ENCODE data around the gene A2ML1.
"Not testable (repeated sequence)": the region's sequence is repeated elsewhere in the genome, so short reads cannot be mapped to it uniquely, and the experiment has no call there.

A2ML1 gene

DNA sequence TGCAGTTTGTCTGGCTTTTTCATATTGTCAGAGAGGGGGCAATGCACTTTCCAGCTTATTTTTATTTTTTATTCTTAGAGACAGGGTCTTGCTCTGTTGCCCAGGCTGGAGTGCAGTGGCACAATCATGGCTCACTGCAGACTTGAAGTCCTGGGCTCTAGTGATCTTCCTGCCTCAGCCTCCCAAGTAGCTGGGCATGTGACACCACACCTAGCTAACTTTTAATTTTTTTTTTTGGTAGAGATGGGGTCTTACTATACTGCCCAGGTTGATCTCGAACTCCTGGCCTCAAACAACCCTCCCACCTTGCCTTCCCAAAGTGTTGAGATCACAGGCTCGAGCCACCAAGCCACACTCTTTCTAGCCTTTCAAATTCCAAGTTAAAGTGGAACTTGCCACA lies 3.9 kb upstream of the A2ML1 start:
- no peak for DNase-seq

GRCh38 chr12:8819666-8819980 lies 2.8 kb upstream of the A2ML1 start:
- no peak for DNase-seq

DNA sequence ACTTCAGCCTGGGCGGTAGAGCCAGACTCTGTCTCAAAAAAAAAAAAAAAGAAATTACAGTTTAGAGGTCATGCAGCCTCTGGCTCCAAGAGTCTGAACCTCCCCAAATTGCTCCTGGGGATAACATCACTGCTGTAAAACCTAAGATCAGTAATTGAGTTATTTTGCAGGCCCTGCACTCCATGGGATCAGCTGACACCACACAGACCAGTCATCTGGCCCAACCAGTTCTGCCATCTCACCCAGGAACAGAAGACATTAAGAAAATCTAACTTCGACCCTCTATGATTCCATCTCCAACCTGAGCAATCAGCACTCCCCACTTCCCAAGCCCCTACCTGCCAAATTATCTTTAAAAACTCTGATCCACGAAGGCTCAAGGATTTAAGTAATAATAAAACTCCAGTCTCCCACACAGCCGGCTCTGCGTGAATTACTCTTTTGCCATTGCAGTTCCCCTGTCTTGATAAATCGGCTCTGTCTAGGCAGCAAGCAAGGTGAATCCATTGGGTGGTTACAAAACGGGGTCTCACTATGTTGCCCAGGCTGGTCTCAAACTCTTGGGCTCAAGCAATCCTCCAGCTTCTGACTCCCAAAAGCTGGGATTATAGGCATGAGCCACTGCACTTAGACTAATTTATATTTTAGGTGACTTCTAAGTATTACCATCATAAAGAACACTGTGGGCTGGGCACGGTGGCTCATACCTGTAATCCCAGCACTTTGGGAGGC lies 1.6 kb upstream of the A2ML1 start:
- not testable (repeated sequence) for DNase-seq

- DNase-seq, result no peak
These were observed 830 bp upstream of the A2ML1 start for GRCh38 chr12:8821591-8821990.

DNA sequence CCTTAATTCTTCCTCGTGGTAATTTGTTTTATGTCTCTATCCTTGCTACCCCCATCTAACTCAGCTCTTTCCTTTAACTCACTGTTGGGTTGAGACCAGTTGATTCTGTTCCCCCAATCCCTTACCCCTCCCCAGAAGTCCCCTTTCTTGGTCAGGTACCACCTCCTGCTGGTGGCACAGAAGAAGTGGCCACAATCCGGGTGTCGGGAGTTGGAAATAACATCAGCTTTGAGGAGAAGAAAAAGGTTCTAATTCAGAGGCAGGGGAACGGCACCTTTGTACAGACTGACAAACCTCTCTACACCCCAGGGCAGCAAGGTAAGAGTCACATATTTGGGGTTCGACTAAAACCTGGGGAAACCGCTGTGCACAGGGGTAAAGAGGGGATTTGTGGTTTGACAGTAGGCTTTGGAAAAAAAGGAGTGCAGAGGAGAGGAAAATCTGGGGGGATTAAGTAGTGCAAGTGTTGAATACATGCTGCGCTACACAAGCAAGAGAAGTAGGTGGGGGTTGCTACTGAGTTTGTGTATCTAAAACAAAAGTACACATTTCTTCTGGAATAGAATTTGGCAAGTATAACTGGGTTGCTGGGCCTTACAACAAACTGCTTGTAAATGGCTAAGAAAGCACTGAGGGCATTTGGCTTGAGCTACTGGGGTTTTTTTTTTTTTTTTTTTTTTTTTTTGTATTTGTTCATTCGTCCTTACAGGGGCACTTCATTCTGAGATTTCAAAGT lies 1.3 kb downstream of the A2ML1 start:
- DNase-seq, result no peak

- no peak for DNase-seq
These were observed 5.3 kb downstream of the A2ML1 start for GRCh38 chr12:8827551-8828256.

DNA sequence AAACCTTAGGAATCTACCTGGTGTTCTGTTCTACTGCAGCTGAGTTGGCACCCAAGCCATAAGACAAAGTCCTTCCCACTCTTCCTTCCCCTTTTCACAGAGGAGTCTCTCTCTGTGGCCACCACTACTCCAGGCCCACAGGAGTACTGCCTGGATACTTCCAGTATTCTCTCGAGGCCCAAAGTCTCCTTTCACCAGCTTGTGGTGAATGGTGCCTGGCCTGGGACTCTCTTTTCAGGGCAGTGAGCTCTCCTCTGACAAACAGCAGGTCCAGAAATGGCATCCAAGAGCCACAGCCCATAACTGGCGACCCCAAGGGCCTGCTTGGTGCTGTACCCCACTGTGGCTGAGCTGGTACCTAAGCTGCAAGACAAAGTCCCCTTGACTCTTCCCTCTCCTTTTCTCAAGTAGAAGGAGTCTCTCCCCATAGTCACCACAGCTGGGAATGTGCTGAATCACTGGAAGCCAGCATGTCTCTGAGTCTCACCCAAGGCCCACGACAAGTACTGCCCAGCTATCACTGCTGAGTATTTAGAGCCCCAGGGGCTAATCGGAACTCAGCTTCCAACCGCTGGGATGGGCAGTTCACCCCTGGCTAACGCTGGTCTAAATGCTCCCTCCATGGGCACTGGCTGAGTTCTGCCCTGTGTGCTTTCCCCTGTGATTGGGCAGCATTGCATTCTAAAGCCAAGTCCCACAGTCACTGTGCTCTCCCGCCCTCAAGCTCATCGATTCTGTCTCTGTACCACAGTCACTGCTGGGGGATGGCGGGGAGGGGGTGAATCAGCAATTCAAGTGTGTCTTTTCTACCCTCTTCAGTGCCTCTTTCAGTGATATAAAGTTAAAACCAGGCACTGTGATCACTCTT lies 6.1 kb downstream of the A2ML1 start:
- no peak for DNase-seq

GRCh38 chr12:8829125-8829518 lies 6.7 kb downstream of the A2ML1 start:
- no peak for DNase-seq

- no peak for DNase-seq
These were observed 7.2 kb downstream of the A2ML1 start for GRCh38 chr12:8829621-8830020.

GRCh38 chr12:8831116-8831515 lies 8.7 kb downstream of the A2ML1 start:
- DNase-seq, result no peak

- DNase-seq, result no peak
These were observed 10.1 kb downstream of the A2ML1 start for GRCh38 chr12:8832500-8832899.

- no peak for DNase-seq
These were observed 11.8 kb downstream of the A2ML1 start for GRCh38 chr12:8834230-8834629.

DNA sequence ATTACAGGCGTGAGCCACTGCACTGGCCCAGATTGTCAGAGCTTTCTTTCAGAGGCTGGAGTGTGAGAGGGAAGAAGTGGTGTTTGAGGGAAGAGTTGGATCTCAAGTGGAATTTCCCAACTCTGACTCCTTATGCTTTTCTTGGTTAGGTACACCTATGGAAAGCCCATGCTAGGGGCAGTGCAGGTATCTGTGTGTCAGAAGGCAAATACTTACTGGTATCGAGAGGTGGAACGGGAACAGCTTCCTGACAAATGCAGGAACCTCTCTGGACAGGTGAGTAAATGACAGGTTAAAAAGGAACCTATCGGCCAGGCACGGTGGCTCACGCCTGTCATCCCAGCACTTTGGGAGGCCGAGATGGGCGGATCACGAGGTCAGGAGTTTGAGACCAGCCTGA lies 14.9 kb downstream of the A2ML1 start:
- DNase-seq, result no peak

- no peak for DNase-seq
These were observed 17.9 kb downstream of the A2ML1 start for GRCh38 chr12:8840321-8840720.

GRCh38 chr12:8840938-8841633 lies 18.7 kb downstream of the A2ML1 start:
- no peak for DNase-seq

DNA sequence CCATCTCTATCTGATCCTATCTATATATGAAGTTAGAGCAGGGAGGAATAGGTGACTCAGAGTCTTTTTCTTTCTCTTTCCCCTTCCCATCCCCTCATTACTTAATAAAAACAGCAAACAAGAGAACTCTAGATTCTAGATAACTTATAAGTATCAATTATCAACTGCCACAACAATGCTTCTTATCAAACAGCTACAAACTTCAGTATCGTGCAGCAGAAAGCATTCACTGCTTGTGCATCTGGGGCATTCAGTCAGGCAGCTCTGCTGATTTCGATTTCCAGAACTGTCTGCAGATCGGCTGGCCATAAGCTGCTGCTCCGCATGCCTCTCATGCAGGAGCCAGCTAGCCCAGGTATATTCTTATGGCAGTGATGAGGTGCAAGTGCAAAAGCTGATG lies 19.4 kb downstream of the A2ML1 start:
- DNase-seq, result no peak

DNA sequence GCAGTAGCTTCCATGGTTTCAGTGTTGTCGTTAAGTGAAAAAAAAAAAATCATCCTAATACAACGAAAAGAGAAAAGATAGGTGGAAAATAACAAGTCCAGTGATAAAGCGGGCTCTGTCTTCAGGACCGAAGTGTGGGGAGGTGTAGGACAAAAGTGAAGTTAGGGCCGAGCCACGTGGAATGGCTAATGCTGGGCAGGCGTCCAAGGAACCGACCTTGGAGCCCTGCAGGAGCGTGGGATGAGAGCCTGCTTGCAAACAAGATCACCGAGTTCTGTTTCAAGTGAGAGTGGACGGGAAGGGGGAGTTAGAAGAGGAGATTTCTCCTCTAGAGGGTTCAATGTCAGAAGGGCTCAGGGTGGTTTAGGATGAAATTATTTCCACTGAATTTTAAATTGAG lies 22.2 kb downstream of the A2ML1 start:
- DNase-seq, result no peak

DNA sequence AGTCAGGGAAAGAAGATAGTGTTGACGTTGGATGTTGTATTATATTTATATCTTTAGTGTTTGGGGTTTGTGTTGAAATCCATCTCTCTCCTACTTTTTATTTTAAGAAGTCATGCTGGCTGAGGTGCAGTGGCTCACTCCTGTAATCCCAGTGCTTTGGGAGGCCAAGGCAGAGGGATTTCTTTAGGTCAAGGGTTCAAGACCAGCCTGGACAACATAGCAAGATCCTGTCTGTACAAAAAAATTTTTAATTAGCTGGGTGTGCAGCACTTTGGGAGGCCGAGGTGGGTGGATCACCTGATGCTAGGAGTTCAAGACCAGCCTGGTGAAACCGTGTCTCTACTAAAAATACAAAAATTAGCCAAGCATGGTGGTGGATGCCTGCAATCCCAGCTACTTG lies 23.9 kb downstream of the A2ML1 start:
- no peak for DNase-seq

GRCh38 chr12:8847435-8847834 lies 25.0 kb downstream of the A2ML1 start:
- DNase-seq, result no peak

- no peak for DNase-seq
These were observed 27.5 kb downstream of the A2ML1 start for GRCh38 chr12:8849876-8850275.

GRCh38 chr12:8852119-8852518 lies 29.7 kb downstream of the A2ML1 start:
- no peak for DNase-seq

GRCh38 chr12:8855891-8856290 lies 33.5 kb downstream of the A2ML1 start:
- no peak for DNase-seq

DNA sequence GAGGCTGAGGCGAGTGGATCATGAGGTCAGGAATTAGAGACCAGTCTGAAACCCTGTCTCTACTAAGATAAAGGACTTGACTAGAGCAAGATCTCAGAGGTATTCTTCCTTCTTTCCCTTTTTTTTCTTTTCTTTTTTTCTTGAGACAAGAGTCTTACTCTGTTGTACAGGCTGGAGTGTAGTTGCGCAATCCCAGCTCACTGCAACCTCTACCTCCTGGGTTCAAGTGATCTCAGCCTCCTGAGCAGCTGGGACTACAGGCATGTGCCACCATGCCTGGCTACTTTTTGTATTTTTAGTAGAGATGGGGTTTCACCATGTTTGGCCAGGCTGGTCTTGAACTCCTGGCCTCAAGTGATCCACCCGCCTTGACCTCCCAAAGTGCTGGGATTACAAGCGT lies 37.0 kb downstream of the A2ML1 start:
- not testable (repeated sequence) for DNase-seq
